Limb (tissue), 2 donors: ENCODE data around the gene ATG5.
A peak's percentile ranks its signal among the peaks of the same experiment; 100 is the strongest.
"Not testable (repeated sequence)": the region's sequence is repeated elsewhere in the genome, so short reads cannot be mapped to it uniquely, and the experiment has no call there.

Experiments used
- DNase-seq, 2 donors: peaks; one replicate each; pipeline ENCODE4 v3.0.0-alpha.2; 2016; ENCODE audit errors: extremely low spot score in 2 of 2

Gene ATG5

GRCh38 chr6:106315765-106316374 lies 9.7 kb downstream of the ATG5 start:
- no peak for DNase-seq

- no peak for DNase-seq
Measured at GRCh38 chr6:106309766-106310373, 15.7 kb downstream of the ATG5 start.

DNA sequence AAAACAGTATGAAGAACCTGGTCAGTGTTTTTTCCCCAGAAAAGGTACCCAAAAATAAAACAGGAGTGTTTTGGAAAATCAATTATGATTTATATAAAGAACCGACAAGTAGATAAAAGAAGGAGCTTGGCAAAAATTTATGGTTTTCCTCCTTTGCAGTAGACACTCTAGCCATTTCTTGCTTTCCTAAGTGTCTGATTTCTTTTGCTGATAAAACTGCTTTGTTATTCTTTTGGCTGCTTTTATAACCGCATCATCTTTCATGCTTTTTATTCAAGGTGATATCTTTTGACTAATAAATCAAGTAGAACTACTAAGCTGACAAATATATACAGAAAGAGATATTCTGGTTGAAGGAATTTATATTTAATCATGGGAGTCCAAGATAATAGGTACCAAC lies 16.6 kb downstream of the ATG5 start:
- no peak for DNase-seq

GRCh38 chr6:106305740-106306139 lies 19.8 kb downstream of the ATG5 start:
- DNase-seq, result no peak

DNA sequence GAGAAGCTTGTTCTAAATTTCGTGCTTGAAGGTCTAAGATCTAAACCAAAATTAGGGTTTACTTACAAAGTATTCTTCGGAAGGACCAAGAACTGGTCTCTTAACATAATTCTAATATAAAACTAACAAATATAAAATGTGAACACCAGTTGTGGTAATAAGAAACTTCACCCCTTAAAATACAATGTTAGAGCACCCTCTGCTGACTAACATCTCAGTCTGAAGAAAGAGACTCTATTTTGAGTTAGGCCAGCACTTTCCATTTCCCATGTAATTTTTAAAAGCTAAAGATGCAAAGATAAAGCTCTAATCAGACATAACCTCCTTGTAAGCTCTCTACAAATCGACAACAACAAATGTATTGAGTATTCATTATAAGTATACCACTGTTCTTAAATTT lies 24.6 kb downstream of the ATG5 start:
- DNase-seq, result peak in 1 of 2 donors; percentile 15

DNA sequence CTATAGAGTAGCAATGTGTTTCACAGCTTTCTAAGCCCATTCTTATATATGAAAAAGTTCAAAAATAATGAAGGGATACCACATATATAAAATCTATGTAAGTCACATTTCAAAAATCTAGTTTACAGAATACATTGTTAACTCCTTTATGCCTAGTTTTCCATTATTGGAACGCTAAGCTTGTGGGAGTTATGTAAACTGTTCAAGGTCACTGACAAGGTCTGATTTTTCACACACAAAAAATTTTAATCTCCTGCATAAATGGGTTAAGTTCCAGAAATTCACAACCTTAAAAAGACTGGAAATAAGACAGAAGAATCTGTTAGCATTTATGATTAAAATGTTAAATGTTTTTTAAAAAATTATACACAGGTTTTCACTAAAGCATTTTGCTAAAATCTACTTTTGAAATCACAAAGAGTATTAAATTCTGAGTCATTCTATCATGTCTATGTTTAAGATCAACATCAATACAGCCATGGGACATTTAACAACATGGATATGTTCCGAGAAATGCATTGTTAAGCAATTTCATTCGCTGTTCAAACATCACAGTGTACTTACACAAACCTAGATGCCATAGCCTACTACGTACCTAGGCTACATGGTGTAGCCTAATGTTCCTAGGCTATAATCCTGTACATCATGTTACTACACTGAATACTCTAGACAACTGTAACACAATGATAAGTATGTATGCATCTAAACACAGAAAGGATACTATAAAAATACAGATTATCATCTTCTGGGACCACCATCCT lies 25.4 kb downstream of the ATG5 start:
- DNase-seq, result no peak

DNA sequence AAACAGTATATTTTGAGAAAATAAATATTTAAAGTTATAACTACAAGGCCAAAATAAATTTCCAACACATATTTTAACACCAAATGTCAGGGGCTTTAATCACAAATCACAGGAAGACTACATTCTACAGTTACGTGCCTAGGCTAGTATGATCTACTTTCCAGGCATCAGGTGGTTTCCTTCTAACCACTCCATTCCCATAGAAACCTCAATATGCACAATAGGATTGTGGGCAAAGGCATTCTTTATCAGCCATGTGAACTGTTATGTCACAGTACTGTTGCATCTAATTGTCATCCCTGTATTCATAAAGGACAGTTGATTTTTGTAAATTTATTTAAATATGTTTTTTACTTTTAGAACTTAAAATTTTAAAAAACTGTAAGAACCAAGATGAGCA lies 32.4 kb downstream of the ATG5 start:
- DNase-seq, result no peak

GRCh38 chr6:106290954-106291353 lies 34.6 kb downstream of the ATG5 start:
- DNase-seq, result no peak

DNA sequence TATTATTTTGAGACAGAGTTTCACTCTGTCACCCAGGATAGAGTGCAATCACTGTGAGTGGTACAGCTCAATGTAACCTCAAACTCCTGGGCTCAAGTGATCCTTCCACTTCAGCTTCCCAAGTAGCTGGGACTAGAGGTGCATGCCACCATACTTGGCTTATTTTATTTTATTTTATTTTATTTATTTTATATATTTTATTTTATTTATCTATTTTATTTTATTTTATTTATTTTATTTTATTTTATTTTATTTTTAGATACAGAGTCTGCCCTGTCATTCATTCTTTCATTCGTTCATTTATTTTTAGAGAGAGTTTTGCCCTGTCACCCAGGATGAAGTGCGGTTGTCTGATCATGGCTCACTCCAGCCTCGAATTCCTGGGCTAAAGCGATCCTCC lies 35.5 kb downstream of the ATG5 start:
- no peak for DNase-seq

DNA sequence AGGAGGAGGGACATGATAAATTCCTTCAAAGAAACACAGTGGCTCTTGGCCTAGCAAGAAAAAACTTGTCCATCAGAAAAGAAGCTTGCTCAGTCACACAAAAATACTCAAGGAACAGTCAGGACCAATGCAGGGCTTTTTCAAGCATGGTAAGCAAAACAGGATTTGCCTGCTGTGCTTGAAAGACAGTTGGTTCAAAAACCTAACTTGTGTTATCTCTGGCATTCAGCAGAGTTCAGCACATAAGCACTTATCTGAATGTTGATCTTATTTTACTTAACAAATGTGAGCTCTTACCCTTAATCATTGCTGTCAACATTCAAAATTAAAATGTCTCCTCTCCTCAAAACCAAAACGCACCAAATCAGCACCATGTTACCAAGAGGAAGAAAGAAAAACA lies 38.3 kb downstream of the ATG5 start:
- no peak for DNase-seq

DNA sequence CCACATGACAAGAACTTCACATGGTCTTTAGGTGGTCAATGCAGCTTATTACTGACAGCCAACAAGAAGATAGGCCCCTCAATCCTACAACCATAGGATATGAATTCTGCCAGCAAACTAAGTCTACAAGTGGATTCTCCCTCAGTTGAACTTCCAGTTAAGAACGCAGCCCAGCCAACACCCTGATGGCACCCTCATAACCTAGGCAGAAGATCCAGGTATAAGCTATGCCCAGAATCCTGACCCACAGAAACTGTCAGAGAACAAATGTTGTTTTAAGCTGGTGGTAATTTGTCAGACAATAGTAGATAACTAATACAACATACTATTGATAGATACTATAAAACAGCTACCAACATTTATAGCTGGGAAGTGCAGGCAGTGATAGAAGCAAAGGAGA lies 38.8 kb downstream of the ATG5 start:
- no peak for DNase-seq

- DNase-seq, result no peak
Measured at GRCh38 chr6:106283481-106283880, 42.1 kb downstream of the ATG5 start.

DNA sequence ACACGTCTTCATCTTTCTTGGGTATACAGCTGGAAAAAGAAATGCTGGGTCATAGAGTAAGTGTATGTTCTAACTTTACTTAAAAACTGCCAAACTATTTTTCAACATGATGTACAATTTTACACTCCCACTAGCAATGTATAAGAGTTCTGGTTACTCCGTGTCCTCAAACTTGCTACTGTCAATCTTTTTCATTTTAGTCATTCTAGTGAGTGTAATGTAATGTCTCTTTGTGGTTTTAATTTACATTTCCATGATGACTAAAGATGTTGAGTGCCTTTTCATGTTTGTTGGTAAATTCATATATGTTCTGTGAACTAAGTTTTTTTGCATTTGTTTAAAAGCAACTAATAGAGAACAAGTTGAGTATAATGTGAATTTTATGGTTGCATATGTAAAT lies 43.9 kb downstream of the ATG5 start:
- DNase-seq, result no peak

DNA sequence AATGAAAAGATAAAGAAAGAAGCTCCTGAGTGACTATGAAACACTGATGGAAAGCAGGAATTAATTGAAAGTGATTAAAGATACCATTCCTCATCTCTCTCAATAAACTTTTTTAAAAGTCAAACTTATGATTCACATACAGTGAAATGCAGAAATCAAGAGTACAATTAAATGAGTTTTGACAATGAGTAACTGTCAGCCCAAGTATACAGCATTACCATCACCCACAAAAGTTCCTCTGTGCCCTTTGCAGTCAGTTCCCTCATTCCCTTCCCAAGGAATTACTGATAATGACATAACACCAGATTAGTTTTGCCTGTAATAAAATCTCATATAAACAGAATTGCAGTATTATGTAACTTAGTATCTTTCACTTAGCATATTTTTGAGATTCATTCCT lies 44.5 kb downstream of the ATG5 start:
- no peak for DNase-seq

DNA sequence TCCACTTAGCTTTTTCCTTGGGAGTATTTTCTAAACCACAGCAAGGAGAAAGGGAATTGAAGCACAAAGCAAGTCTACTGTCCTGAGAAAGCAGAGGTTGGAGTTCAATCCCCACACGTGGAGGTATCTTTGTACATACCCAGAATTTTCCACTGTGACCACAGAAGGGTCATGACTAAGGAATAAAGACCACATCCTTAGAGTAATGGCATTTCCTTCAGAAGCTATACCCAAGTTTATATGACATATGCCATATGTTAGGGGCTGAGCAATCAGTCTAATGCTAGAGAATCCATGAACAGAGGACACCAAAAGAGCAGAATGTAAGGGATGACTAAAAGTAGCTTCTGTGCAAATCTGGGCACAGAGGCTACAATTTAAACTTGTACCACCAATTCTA lies 46.4 kb downstream of the ATG5 start:
- no peak for DNase-seq

- DNase-seq, result no peak
Measured at GRCh38 chr6:106275692-106276091, 49.9 kb downstream of the ATG5 start.

GRCh38 chr6:106273087-106273486 lies 52.5 kb downstream of the ATG5 start:
- DNase-seq, result no peak

DNA sequence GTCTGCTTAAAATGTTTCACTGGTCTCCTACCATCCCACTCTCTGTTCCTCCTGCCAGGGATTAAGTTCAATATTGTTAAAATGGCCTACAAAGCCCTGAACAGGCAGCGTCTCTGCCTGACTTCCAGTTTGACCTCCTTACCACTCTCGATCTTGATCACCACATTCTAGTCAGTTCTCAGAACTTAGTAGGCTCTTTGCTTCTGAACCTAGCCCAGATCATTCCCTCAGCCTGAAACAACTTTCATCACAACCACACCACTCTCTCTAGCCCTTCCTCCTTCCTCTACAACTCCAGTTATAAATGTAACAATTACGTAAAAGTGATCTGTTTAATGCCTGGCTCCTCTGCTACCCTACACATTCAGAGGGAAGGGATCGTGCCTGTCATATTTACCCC lies 53.3 kb downstream of the ATG5 start:
- no peak for DNase-seq

DNA sequence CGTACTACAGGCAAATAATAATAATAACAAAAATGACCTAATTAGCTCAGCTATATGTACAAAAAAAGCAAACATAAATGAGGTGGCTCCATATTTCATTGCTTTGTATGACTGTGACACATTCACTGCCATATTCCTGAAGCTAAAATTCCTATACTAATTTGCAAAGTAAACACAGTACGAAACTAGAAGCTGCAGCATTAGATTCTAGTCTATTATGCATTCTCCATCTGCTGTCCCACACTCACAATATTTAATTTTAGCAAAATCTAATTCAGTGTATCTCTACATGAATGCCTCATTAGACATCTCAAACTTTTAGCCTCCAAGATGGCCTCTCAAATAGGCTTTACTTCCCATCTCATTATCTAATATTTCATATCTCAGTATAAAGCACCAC lies 55.1 kb downstream of the ATG5 start:
- DNase-seq, result no peak

DNA sequence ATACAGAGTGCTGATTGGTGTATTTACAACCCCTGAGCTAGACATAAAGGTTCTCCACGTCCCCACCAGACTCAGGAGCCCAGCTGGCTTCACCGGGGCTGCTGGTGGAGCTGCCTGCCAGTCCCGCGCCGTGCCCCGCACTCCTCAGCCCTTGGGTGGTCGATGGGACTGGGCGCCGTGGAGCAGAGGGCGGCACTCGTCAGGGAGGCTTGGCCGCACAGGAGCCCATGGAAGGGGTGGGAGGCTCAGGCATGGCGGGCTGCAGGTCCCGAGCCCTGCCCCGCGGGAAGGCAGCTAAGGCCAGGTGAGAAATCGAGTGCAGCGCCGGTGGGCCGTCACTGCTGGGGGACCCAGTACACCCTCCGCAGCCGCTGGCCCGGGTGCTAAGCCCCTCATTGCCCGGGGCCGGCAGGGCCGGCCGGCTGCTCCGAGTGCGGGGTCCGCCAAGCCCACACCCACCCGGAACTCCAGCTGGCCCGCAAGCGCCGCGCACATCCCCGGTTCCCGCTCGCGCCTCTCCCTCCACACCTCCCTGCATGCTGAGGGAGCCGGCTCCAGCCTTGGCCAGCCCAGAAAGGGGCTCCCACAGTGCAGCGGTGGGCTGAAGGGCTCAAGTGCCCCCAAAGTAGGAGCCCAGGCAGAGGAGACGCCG lies 56.2 kb downstream of the ATG5 start:
- not testable (repeated sequence) for DNase-seq

- DNase-seq, result not testable (repeated sequence)
Measured at GRCh38 chr6:106268500-106268899, 57.1 kb downstream of the ATG5 start.

- not testable (repeated sequence) for DNase-seq
Measured at GRCh38 chr6:106264433-106264832, 61.1 kb downstream of the ATG5 start.
